HFF-Myc (cell line): ENCODE data around the gene ATRNL1.
A peak's percentile ranks its signal among the peaks of the same experiment; 100 is the strongest.

Experiments
- DNase-seq: peaks from one replicate; pipeline ENCODE4 v3.0.0-alpha.2; 2011; ENCODE audit warnings: low read depth; ENCODE audit errors: extremely low read depth
- H3K4me3 ChIP-seq: replicated peaks from 2 replicates; pipeline ENCODE4 v1.5.1; 2011; ENCODE audit warnings: low read depth, mild to moderate bottlenecking, control low read depth, low read length
- TF ChIP-seq, protein P1 (sequence below): IDR thresholded peaks from 2 replicates; pipeline ENCODE4 v1.5.1; 2012; ENCODE audit warnings: mild to moderate bottlenecking, low read depth, low read length, control low read depth; ENCODE audit errors: missing control alignments

The ATRNL1 gene

GRCh38 chr10:115706026-115706425 lies 612.9 kb downstream of the ATRNL1 start:
- DNase-seq = no peak
- no peak overlapping the region for H3K4me3 ChIP-seq
- TF ChIP-seq, protein P1, sequence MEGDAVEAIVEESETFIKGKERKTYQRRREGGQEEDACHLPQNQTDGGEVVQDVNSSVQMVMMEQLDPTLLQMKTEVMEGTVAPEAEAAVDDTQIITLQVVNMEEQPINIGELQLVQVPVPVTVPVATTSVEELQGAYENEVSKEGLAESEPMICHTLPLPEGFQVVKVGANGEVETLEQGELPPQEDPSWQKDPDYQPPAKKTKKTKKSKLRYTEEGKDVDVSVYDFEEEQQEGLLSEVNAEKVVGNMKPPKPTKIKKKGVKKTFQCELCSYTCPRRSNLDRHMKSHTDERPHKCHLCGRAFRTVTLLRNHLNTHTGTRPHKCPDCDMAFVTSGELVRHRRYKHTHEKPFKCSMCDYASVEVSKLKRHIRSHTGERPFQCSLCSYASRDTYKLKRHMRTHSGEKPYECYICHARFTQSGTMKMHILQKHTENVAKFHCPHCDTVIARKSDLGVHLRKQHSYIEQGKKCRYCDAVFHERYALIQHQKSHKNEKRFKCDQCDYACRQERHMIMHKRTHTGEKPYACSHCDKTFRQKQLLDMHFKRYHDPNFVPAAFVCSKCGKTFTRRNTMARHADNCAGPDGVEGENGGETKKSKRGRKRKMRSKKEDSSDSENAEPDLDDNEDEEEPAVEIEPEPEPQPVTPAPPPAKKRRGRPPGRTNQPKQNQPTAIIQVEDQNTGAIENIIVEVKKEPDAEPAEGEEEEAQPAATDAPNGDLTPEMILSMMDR = no peak

DNA sequence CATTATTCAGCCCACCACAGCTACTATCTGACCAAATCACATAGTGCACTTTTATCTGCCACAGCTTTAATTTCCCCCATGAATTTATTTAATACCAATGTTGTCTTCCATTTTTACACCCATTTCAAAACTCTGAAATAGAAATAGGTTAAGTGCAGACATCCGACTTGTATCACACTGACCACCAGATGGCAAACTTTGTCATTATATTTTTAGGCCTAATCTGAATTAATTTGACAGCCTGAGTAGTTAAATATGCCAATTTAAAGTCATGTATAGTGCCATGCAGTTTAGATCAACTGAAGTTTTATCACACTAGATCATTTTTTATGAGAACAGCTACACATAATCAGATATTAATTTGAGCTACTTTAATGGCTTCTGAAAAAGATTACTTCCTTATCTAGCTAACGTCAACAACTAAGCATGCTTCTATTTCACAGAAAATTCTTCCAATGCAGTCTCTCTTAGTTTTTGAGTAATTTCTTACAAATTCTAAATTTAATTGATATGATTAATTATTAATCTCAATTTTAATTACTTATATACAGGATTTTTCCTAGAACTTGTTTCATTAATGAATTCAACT lies 613.4 kb downstream of the ATRNL1 start:
- no peak overlapping the region for H3K4me3 ChIP-seq
- TF ChIP-seq, protein P1 = peak; percentile 32
- peak; percentile 19 for DNase-seq

DNA sequence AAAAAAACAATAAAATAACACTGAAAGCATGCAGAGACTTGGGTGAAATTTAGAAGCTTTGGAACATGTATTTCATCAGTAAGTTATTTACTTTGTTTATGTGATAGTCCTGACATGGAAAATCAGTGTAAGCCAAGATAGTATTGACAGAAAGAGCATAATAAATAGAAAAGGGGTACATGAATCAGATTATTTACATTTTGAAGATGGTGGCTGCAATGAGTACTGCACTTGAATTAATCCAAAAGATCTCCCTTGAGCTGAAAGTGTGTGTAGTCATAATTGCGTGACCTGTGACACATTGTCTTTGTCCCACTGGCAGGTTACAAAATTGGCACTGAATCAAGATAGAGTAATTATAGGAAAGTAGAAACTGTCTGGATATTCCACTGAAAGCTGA lies 617.0 kb downstream of the ATRNL1 start:
- no peak overlapping the region for H3K4me3 ChIP-seq
- DNase-seq = no peak
- TF ChIP-seq, protein P1 = no peak

DNA sequence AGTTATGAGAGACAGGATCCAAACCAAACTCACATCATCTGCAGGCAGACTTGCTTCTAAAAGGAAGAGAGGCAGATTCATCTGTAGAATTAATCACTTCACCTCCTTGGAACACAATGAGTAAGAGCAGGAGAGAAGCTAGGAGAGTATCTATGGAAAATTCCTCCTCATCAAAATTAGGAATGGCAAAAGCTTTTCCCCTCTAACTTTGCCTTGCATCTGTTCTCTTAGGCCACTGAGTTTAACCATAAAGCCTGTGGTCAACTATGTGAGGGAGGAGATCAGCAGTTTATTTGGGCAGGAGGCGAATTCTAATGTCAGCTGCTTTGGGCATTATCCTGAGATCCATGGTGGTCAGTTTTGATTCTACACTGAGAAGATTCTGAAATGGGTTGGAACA lies 618.1 kb downstream of the ATRNL1 start:
- TF ChIP-seq, protein P1 = no peak
- no peak overlapping the region for H3K4me3 ChIP-seq
- DNase-seq = no peak

GRCh38 chr10:115720121-115720520 lies 627.0 kb downstream of the ATRNL1 start:
- TF ChIP-seq, protein P1 = no peak
- no peak for DNase-seq

DNA sequence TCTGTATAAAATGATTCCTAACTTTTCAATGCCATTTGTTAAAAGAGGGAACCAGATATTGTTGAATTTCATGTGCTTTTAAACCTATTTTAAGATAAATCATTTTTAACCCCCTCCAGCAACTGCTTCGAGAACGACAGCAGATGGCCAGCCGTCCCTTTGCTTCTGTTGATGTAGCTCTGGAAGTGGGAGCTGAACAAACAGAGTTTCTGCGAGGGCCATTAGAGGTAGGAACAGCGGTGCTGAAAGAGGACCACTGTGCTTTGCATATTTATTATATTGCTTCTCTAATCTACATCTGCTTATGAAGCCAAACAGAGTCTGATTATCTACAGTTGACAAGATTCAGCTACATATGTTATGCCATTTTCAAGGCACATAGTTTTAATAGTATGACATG lies 634.0 kb downstream of the ATRNL1 start:
- no peak overlapping the region for H3K4me3 ChIP-seq
- TF ChIP-seq, protein P1 = no peak
- no peak for DNase-seq

More at GRCh38 chr10:115720121-115720520, 627.0 kb downstream of the ATRNL1 start:
- no peak overlapping the region for H3K4me3 ChIP-seq

GRCh38 chr10:115744089-115744488 lies 650.9 kb downstream of the ATRNL1 start:
- no peak overlapping the region for H3K4me3 ChIP-seq
- TF ChIP-seq, protein P1 = no peak
- no peak for DNase-seq
